IMR-90 (cell line): Measurements from ENCODE around the gene ANKRD36B. TPM values are rescaled to one million over a fixed set of nuclear protein-coding genes. Genes with fewer than 3 reads are reported as not detected.
"Not testable (repeated sequence)": the region's sequence is repeated elsewhere in the genome, so short reads cannot be mapped to it uniquely, and the experiment has no call there.

Experiments used
- ATAC-seq: fragments of 200-7000 bp; cut with Tn5 transposase; 2 replicates; pipeline ENCODE4 v1.9.1; 2020; ENCODE audit warnings: low read depth, mild to moderate bottlenecking, moderate library complexity
- BruUV-seq: library from RNA; stranded (reverse); fragments of 400-500 nt; replicated peaks from 2 replicates; lab custom pipeline; 2021; lab: Mats Ljungman, UMichigan
- CTCF ChIA-PET: fragments of 300-600 bp; formaldehyde crosslinking; extraction: SDS; loops from one replicate; lab custom pipeline; 2021; ENCODE audit warnings: antibody characterized with exemption; lab: Yijun Ruan, JAX
- POLR2A ChIA-PET: fragments of 300-600 bp; sonication (Branson Sonifier 250); formaldehyde crosslinking; loops from one replicate; lab custom pipeline; 2022; ENCODE audit warnings: antibody characterized with exemption; ENCODE audit not compliant: unreplicated experiment; lab: Charles Lee
- DNase-seq: peaks from one replicate; pipeline ENCODE4 v3.0.0; 2013
- H2AFZ ChIP-seq: replicated peaks from 2 replicates; pipeline ENCODE3; 2013; ENCODE audit warnings: low read length, mild to moderate bottlenecking; ENCODE audit not compliant: poor library complexity
- H2AK5ac ChIP-seq: 2 replicates; pipeline ENCODE4 v1.6.1; 2013; ENCODE audit warnings: low read depth, low read length, inconsistent platforms
- H2AK9ac ChIP-seq: replicated peaks from 2 replicates; pipeline ENCODE3; 2013; ENCODE audit warnings: mild to moderate bottlenecking, low read depth, low read length, moderate library complexity; ENCODE audit not compliant: poor library complexity
- H2BK120ac ChIP-seq: 2 replicates; pipeline ENCODE4 v1.6.1; 2013; ENCODE audit warnings: low read depth, low read length, inconsistent platforms
- H2BK15ac ChIP-seq: 3 replicates; pipeline ENCODE4 v1.6.1; 2013; ENCODE audit warnings: low read depth, low read length, inconsistent platforms
- H2BK20ac ChIP-seq: 2 replicates; pipeline ENCODE4 v1.6.1; 2013; ENCODE audit warnings: low read depth, mild to moderate bottlenecking, inconsistent platforms, low read length, moderate library complexity
- H2BK5ac ChIP-seq: 2 replicates; pipeline ENCODE4 v1.6.1; 2013; ENCODE audit warnings: mild to moderate bottlenecking, low read depth, low read length, inconsistent platforms; ENCODE audit not compliant: poor library complexity, severe bottlenecking
- H3K14ac ChIP-seq: replicated peaks from 2 replicates; pipeline ENCODE4 v1.6.1; 2013; ENCODE audit warnings: low read depth, low read length, inconsistent platforms
- H3K18ac ChIP-seq: 2 replicates; pipeline ENCODE4 v1.6.1; 2013; ENCODE audit warnings: low read depth, low read length, control low read depth
- H3K23ac ChIP-seq: 2 replicates; pipeline ENCODE4 v1.6.1; 2013; ENCODE audit warnings: low read depth, low read length, inconsistent platforms
- H3K27ac ChIP-seq: 2 replicates; pipeline ENCODE4 v1.5.1; 2013; ENCODE audit warnings: mild to moderate bottlenecking, control low read depth, low read length; ENCODE audit not compliant: insufficient read depth
- H3K27me3 ChIP-seq: 2 replicates; pipeline ENCODE4 v1.6.1; 2013; ENCODE audit warnings: low read length; ENCODE audit not compliant: control insufficient read depth, insufficient read depth
- H3K36me3 ChIP-seq: 2 replicates; pipeline ENCODE4 v1.6.1; 2013; ENCODE audit warnings: low read length, mixed read lengths; ENCODE audit not compliant: control insufficient read depth, insufficient read depth
- H3K4ac ChIP-seq: 2 replicates; pipeline ENCODE4 v1.6.1; 2013; ENCODE audit warnings: low read depth, low read length, inconsistent platforms
- H3K4me1 ChIP-seq: 2 replicates; pipeline ENCODE4 v1.6.1; 2013; ENCODE audit warnings: low read length, mixed read lengths; ENCODE audit not compliant: control insufficient read depth, insufficient read depth
- H3K4me2 ChIP-seq: 2 replicates; pipeline ENCODE4 v1.6.1; 2013; ENCODE audit warnings: low read depth, mild to moderate bottlenecking, control low read depth, low read length, moderate library complexity
- H3K4me3 ChIP-seq: 2 replicates; pipeline ENCODE4 v1.5.1; 2013; ENCODE audit warnings: low read depth, mild to moderate bottlenecking, control low read depth, low read length, moderate library complexity; ENCODE audit not compliant: insufficient read depth
- H3K56ac ChIP-seq: 2 replicates; pipeline ENCODE4 v1.6.1; 2013; ENCODE audit warnings: low read length, inconsistent platforms; ENCODE audit not compliant: insufficient read depth; ENCODE audit errors: extremely low read depth
- H3K79me1 ChIP-seq, 2 experiments: 2 replicates each; pipeline ENCODE4 v1.6.1; 2013; ENCODE audit warnings: low read length in 2 of 2, inconsistent platforms in 1 of 2, low read depth in 1 of 2
- H3K9ac ChIP-seq: 2 replicates; pipeline ENCODE4 v1.6.1; 2013; ENCODE audit warnings: low read depth, low read length, control low read depth
- H3K9me1 ChIP-seq: 2 replicates; pipeline ENCODE4 v1.6.1; 2013; ENCODE audit warnings: low read length, inconsistent platforms; ENCODE audit not compliant: insufficient read depth
- H3K9me3 ChIP-seq: 2 replicates; pipeline ENCODE4 v1.6.1; 2013; ENCODE audit warnings: low read length; ENCODE audit not compliant: control insufficient read depth, insufficient read depth
- H4K20me1 ChIP-seq: 2 replicates; pipeline ENCODE4 v1.6.1; 2013; ENCODE audit warnings: low read length, inconsistent platforms; ENCODE audit not compliant: insufficient read depth
- H4K5ac ChIP-seq: 2 replicates; pipeline ENCODE4 v1.6.1; 2013; ENCODE audit warnings: mild to moderate bottlenecking, low read depth, low read length, control low read depth
- H4K8ac ChIP-seq, 2 experiments: 2 replicates each; pipeline ENCODE4 v1.6.1; 2013; ENCODE audit warnings: low read depth in 2 of 2, low read length in 2 of 2, control low read depth in 1 of 2, inconsistent platforms in 1 of 2
- H4K91ac ChIP-seq: 2 replicates; pipeline ENCODE4 v1.6.1; 2013; ENCODE audit warnings: low read depth, low read length, inconsistent platforms; ENCODE audit not compliant: insufficient read depth
- WGBS, 2 experiments: methylation state at CpG; one replicate each; pipeline versions ENCODE4 v1.1.5 to v1.1.7; 2013; ENCODE audit warnings: missing lambda C conversion rate in 2 of 2; ENCODE audit not compliant: insufficient read length in 1 of 2; ENCODE audit errors: extremely low coverage in 2 of 2; 5-methylcytosine and 5-hydroxymethylcytosine counted together
- dilution Hi-C: fragments of 300-500 bp; cut with HindIII; formaldehyde crosslinking; loops from one replicate; pipeline ENCODE4 v1.14.3; 2018; ENCODE audit warnings: low sequenced_read_pairs; ENCODE audit not compliant: unreplicated experiment
- in situ Hi-C: fragments of 300-500 bp; cut with MboI; formaldehyde crosslinking; loops from 3 replicates; pipeline ENCODE4 v1.14.3; 2019; ENCODE audit warnings: low sequenced_read_pairs, inconsistent platforms, mixed read lengths
- intact Hi-C: fragments of 100-400 bp; cut with micrococcal nuclease; formaldehyde crosslinking; loops from 2 replicates; pipeline ENCODE4 v1.10.0; 2022
- polyA plus RNA-seq, 3 experiments: library from polyadenylated mRNA; depleted of rRNA; stranded (reverse); fragments of >200 nt; gene quantifications; 2 replicates each; pipeline ENCODE4 v1.2.3, GENCODE V29; 2012; ENCODE audit warnings: low replicate concordance in 1 of 3
- total RNA-seq: library from RNA; depleted of rRNA; stranded (reverse); fragments of >200 nt; gene quantifications from 2 replicates; pipeline ENCODE4 v1.2.3, GENCODE V29; 2012

ANKRD36B gene
- total and polyA plus RNA-seq, 2 of the 4 experiments (the other 2 are of a cell fraction), result 4.2 to 11.7 TPM

GRCh38 chr2:97522916-97523555 is 66.6 kb downstream of the ANKRD36B start:
- DNase-seq, H3K18ac ChIP-seq, H3K9ac ChIP-seq, H2AK9ac ChIP-seq, H3K56ac ChIP-seq, H3K4ac ChIP-seq, H3K4me2 ChIP-seq, H2BK120ac ChIP-seq, H3K23ac ChIP-seq, H4K8ac ChIP-seq, BruUV-seq, H3K27me3 ChIP-seq, H4K20me1 ChIP-seq, H3K36me3 ChIP-seq, H3K9me1 ChIP-seq, H3K27ac ChIP-seq, H2AK5ac ChIP-seq, POLR2A ChIA-PET, CTCF ChIA-PET, H4K5ac ChIP-seq, in situ Hi-C loops, H2BK20ac ChIP-seq, intact Hi-C loops, dilution Hi-C loops, H4K91ac ChIP-seq, H3K4me3 ChIP-seq, H3K14ac ChIP-seq, H3K9me3 ChIP-seq, H3K4me1 ChIP-seq, H2BK5ac ChIP-seq, H3K79me1 ChIP-seq, H2AFZ ChIP-seq, H2BK15ac ChIP-seq: not testable (repeated sequence)
- peak; percentile 29; the same call in 1 of the 2 replicates for ATAC-seq
- WGBS, 2 experiments, result no CpG with 5 or more reads among the region's 2 CpGs

- BruUV-seq, H4K8ac ChIP-seq, DNase-seq, CTCF ChIA-PET, in situ Hi-C loops, H3K36me3 ChIP-seq, H3K18ac ChIP-seq, H3K4ac ChIP-seq, H2BK15ac ChIP-seq, H3K9ac ChIP-seq, H3K79me1 ChIP-seq, dilution Hi-C loops, H3K4me2 ChIP-seq, H4K20me1 ChIP-seq, H3K4me1 ChIP-seq, POLR2A ChIA-PET, H2BK5ac ChIP-seq, H3K56ac ChIP-seq, H2BK120ac ChIP-seq, H4K91ac ChIP-seq, H3K9me3 ChIP-seq, intact Hi-C loops, H2AK5ac ChIP-seq, H3K14ac ChIP-seq, ATAC-seq, H2AK9ac ChIP-seq, H3K27ac ChIP-seq, H3K4me3 ChIP-seq, H2AFZ ChIP-seq, H3K23ac ChIP-seq, H3K9me1 ChIP-seq, H3K27me3 ChIP-seq, H2BK20ac ChIP-seq, H4K5ac ChIP-seq: not testable (repeated sequence)
- no CpG with 5 or more reads among the region's 4 CpGs for WGBS, 2 experiments
Measured at GRCh38 chr2:97495651-97496050, 94.0 kb downstream of the ANKRD36B start.
